WTC11 (cell line): ENCODE results near the gene MPV17L2. TPM values are rescaled to one million over a fixed set of nuclear protein-coding genes. Genes with fewer than 3 reads are reported as not detected.

Experiments
- ATAC-seq: fragments of 200-7000 bp; cut with Tn5 transposase; 2 replicates; pipeline ENCODE4 v1.10.0; 2021; ENCODE audit warnings: mild to moderate bottlenecking, moderate library complexity
- CTCF ChIA-PET: fragments of 300-600 bp; sonication (Branson Sonifier 250); formaldehyde crosslinking; loops from one replicate; lab custom pipeline; 2021; ENCODE audit warnings: antibody characterized with exemption; lab: Charles Lee
- POLR2A ChIA-PET: fragments of 350-600 bp; sonication (Branson Sonifier 250); formaldehyde crosslinking; loops from one replicate; lab custom pipeline; 2021; ENCODE audit warnings: antibody characterized with exemption; lab: Charles Lee
- DNase-seq: peaks from one replicate; pipeline ENCODE4 v3.0.0; 2021; ENCODE audit warnings: low spot score
- H3K27ac Mint-ChIP-seq: 2 replicates; pipeline ENCODE4 v1.8.0; 2021; ENCODE audit warnings: mixed read lengths
- H3K27me3 Mint-ChIP-seq: 2 replicates; pipeline ENCODE4 v1.8.0; 2021; ENCODE audit warnings: low read depth, mild to moderate bottlenecking, moderate library complexity, mixed read lengths
- H3K36me3 Mint-ChIP-seq: 2 replicates; pipeline ENCODE4 v1.8.0; 2021; ENCODE audit warnings: mixed read lengths
- H3K4me1 Mint-ChIP-seq: 2 replicates; pipeline ENCODE4 v1.8.0; 2022; ENCODE audit warnings: mixed read lengths
- H3K4me3 Mint-ChIP-seq: 2 replicates; pipeline ENCODE4 v1.8.0; 2021; ENCODE audit warnings: mild to moderate bottlenecking, moderate library complexity, mixed read lengths
- H3K9me3 Mint-ChIP-seq: 2 replicates; pipeline ENCODE4 v1.8.0; 2021; ENCODE audit warnings: mixed read lengths
- CBFB ChIP-seq: sonication (generic); formaldehyde crosslinking; IDR thresholded peaks from 2 replicates; pipeline ENCODE4 v1.8.1; 2022; ENCODE audit warnings: mild to moderate bottlenecking, low read depth, missing genetic modification reagents
- CTCF ChIP-seq: fragments of 200-600 bp; IDR thresholded peaks from 2 replicates; pipeline ENCODE4 v1.8.0; 2022; ENCODE audit warnings: antibody characterized with exemption
- E2F5 ChIP-seq: sonication (generic); formaldehyde crosslinking; IDR thresholded peaks from 2 replicates; pipeline ENCODE4 v1.8.1; 2022; ENCODE audit warnings: mild to moderate bottlenecking, moderate library complexity, missing genetic modification reagents
- ERG ChIP-seq: fragments of 250-450 bp; sonication (Bioruptor Pico); IDR thresholded peaks from 2 replicates; pipeline ENCODE4 v1.8.0; 2021; ENCODE audit warnings: mild to moderate bottlenecking
- ETV6 ChIP-seq: sonication (generic); formaldehyde crosslinking; IDR thresholded peaks from 2 replicates; pipeline ENCODE4 v1.8.1; 2022; ENCODE audit warnings: mild to moderate bottlenecking, missing genetic modification reagents
- GABPB1 ChIP-seq: sonication (generic); formaldehyde crosslinking; IDR thresholded peaks from 2 replicates; pipeline ENCODE4 v1.8.1; 2023; ENCODE audit warnings: mild to moderate bottlenecking, missing genetic modification reagents
- GRHL2 ChIP-seq: fragments of 250-450 bp; sonication (Bioruptor Pico); IDR thresholded peaks from 2 replicates; pipeline ENCODE4 v1.8.0; 2022; ENCODE audit warnings: mild to moderate bottlenecking, moderate library complexity; ENCODE audit not compliant: insufficient replicate concordance, severe bottlenecking
- GTF2I ChIP-seq: fragments of 250-450 bp; sonication (Bioruptor Pico); conservative IDR thresholded peaks from 2 replicates; pipeline ENCODE4 v1.4.0; 2021; ENCODE audit warnings: mild to moderate bottlenecking
- IRF2 ChIP-seq: sonication (generic); formaldehyde crosslinking; IDR thresholded peaks from 2 replicates; pipeline ENCODE4 v1.8.0; 2022; ENCODE audit warnings: low read depth, missing genetic modification reagents, borderline replicate concordance
- JAZF1 ChIP-seq: fragments of 250-450 bp; sonication (Bioruptor Pico); IDR thresholded peaks from 2 replicates; pipeline ENCODE4 v1.9.0; 2021; ENCODE audit warnings: moderate library complexity, mild to moderate bottlenecking, inconsistent platforms
- KAT7 ChIP-seq: sonication (generic); formaldehyde crosslinking; IDR thresholded peaks from 2 replicates; pipeline ENCODE4 v1.8.1; 2023; ENCODE audit warnings: missing genetic modification reagents, mild to moderate bottlenecking, borderline replicate concordance
- NFATC4 ChIP-seq: fragments of 250-450 bp; sonication (Bioruptor Pico); IDR thresholded peaks from 2 replicates; pipeline ENCODE4 v1.9.0; 2021; ENCODE audit warnings: mild to moderate bottlenecking
- NR3C1 ChIP-seq: sonication (generic); formaldehyde crosslinking; conservative IDR thresholded peaks from 2 replicates; pipeline ENCODE4 v1.8.1; 2023; ENCODE audit warnings: low read depth, mild to moderate bottlenecking, missing genetic modification reagents
- PREB ChIP-seq: sonication (generic); formaldehyde crosslinking; IDR thresholded peaks from 2 replicates; pipeline ENCODE4 v1.8.1; 2022; ENCODE audit warnings: mild to moderate bottlenecking, missing genetic modification reagents, moderate library complexity, borderline replicate concordance
- PRRX2 ChIP-seq: fragments of 250-450 bp; sonication (Bioruptor Pico); IDR thresholded peaks from 2 replicates; pipeline ENCODE4 v1.8.0; 2021; ENCODE audit warnings: mild to moderate bottlenecking
- SMAD4 ChIP-seq: sonication (generic); formaldehyde crosslinking; IDR thresholded peaks from 2 replicates; pipeline ENCODE4 v1.8.0; 2022; ENCODE audit warnings: mild to moderate bottlenecking, missing genetic modification reagents
- SOX15 ChIP-seq: fragments of 250-450 bp; sonication (Bioruptor Pico); IDR thresholded peaks from 2 replicates; pipeline ENCODE4 v1.9.0; 2021; ENCODE audit warnings: mild to moderate bottlenecking
- TEAD4 ChIP-seq: sonication (generic); formaldehyde crosslinking; IDR thresholded peaks from 2 replicates; pipeline ENCODE4 v1.8.0; 2022; ENCODE audit warnings: mild to moderate bottlenecking, missing genetic modification reagents
- TP53 ChIP-seq: sonication (generic); formaldehyde crosslinking; IDR thresholded peaks from 2 replicates; pipeline ENCODE4 v1.8.1; 2023; ENCODE audit warnings: mild to moderate bottlenecking, missing genetic modification reagents
- USF1 ChIP-seq: sonication (generic); formaldehyde crosslinking; IDR thresholded peaks from 2 replicates; pipeline ENCODE4 v1.8.0; 2022; ENCODE audit warnings: mild to moderate bottlenecking, missing genetic modification reagents
- USF2 ChIP-seq: sonication (generic); formaldehyde crosslinking; IDR thresholded peaks from 2 replicates; pipeline ENCODE4 v1.8.1; 2023; ENCODE audit warnings: mild to moderate bottlenecking, missing genetic modification reagents, moderate library complexity
- ZMAT4 ChIP-seq: fragments of 250-450 bp; sonication (Bioruptor Pico); IDR thresholded peaks from 2 replicates; pipeline ENCODE4 v1.9.0; 2021; ENCODE audit warnings: mild to moderate bottlenecking
- ZNF219 ChIP-seq: sonication (generic); formaldehyde crosslinking; IDR thresholded peaks from 2 replicates; pipeline ENCODE4 v1.8.0; 2023; ENCODE audit warnings: missing genetic modification reagents, mild to moderate bottlenecking, borderline replicate concordance
- ZNF396 ChIP-seq: fragments of 250-450 bp; sonication (Bioruptor Pico); IDR thresholded peaks from 2 replicates; pipeline ENCODE4 v1.8.0; 2021; ENCODE audit warnings: mild to moderate bottlenecking, moderate library complexity, borderline replicate concordance
- ZNF423 ChIP-seq: fragments of 250-450 bp; sonication (Bioruptor Pico); IDR thresholded peaks from 2 replicates; pipeline ENCODE4 v2.1.2; 2022; ENCODE audit warnings: mild to moderate bottlenecking, moderate library complexity
- ZNF671 ChIP-seq: fragments of 250-450 bp; sonication (Bioruptor Pico); IDR thresholded peaks from 2 replicates; pipeline ENCODE4 v1.8.0; 2021; ENCODE audit warnings: mild to moderate bottlenecking
- total RNA-seq: library from RNA; stranded (reverse); gene quantifications from 3 replicates; pipeline ENCODE4 v1.2.3, GENCODE V29; 2021

The MPV17L2 gene
- total RNA-seq, 1 experiment from 2014 or later = 29.8 TPM

- ATAC-seq = no peak
- ChIA-PET CTCF (interaction anchor here (1.0 kb wide), 1 partner anchor 16 kb away, joined by 3 read pairs; no protein-coding TSS in a partner anchor), POLR2A (no interaction called here)
- DNase-seq = no peak
- Mint-ChIP-seq H3K27ac (no peak overlapping the region; the same call in 1 of the 2 replicates), H3K36me3 (no peaks in the 10 kb centered on the region), H3K27me3 (peaks cover 8% of the 10 kb centered on the region), H3K4me1 (peaks cover 13% of the 10 kb centered on the region), H3K4me3 (no peak overlapping the region), H3K9me3 (no peaks in the 10 kb centered on the region)
- TF ChIP-seq GTF2I (CRISPR knock-in tag) = no peak
- TF ChIP-seq TP53 = no peak
- TF ChIP-seq ETV6 (CRISPR knock-in tag) = no peak
- no peak for TF ChIP-seq USF2 (CRISPR knock-in tag)
- no peak for TF ChIP-seq ZNF396 (CRISPR knock-in tag)
- no peak for TF ChIP-seq CTCF
- no peak for TF ChIP-seq ZMAT4 (CRISPR knock-in tag)
- no peak for TF ChIP-seq TEAD4 (CRISPR knock-in tag)
- TF ChIP-seq SMAD4 (CRISPR knock-in tag) = no peak
- no peak for TF ChIP-seq ZNF423 (CRISPR knock-in tag)
- no peak for TF ChIP-seq E2F5 (CRISPR knock-in tag)
- TF ChIP-seq CBFB (CRISPR knock-in tag) = no peak
- TF ChIP-seq ZNF219 (CRISPR knock-in tag) = no peak
- TF ChIP-seq NFATC4 = no peak
- no peak for TF ChIP-seq GRHL2 (CRISPR knock-in tag)
- no peak for TF ChIP-seq ZNF671 (CRISPR knock-in tag)
Measured at GRCh38 chr19:18216789-18217188, 23.8 kb downstream of the MPV17L2 start.

- POLR2A ChIA-PET = no interaction called here
- Mint-ChIP-seq H3K27me3 (peaks cover 11% of the 10 kb centered on the region), H3K36me3 (no peaks in the 10 kb centered on the region), H3K27ac (no peak overlapping the region), H3K4me3 (no peak overlapping the region), H3K4me1 (peaks cover 16% of the 10 kb centered on the region), H3K9me3 (no peaks in the 10 kb centered on the region)
- DNase-seq (no peak), ATAC-seq (no peak)
- CTCF ChIA-PET = interaction anchor here (1.0 to 2.1 kb wide), 3 partner anchors 10 to 37 kb away, joined by 4 to 7 read pairs (median 6); a partner anchor contains a TSS
- no peak for TF ChIP-seq CBFB (CRISPR knock-in tag)
- TF ChIP-seq GTF2I (CRISPR knock-in tag) = no peak
- no peak for TF ChIP-seq NR3C1 (CRISPR knock-in tag)
- TF ChIP-seq PRRX2 = no peak
- TF ChIP-seq GABPB1 (CRISPR knock-in tag) = no peak
- no peak for TF ChIP-seq KAT7 (CRISPR knock-in tag)
- no peak for TF ChIP-seq ERG (CRISPR knock-in tag)
- TF ChIP-seq USF1 (CRISPR knock-in tag) = no peak
- no peak for TF ChIP-seq ZNF219 (CRISPR knock-in tag)
- no peak for TF ChIP-seq JAZF1 (CRISPR knock-in tag)
- TF ChIP-seq PREB (CRISPR knock-in tag) = no peak
- no peak for TF ChIP-seq SOX15
- TF ChIP-seq IRF2 (CRISPR knock-in tag) = no peak
Measured at GRCh38 chr19:18218159-18218558, 25.1 kb downstream of the MPV17L2 start.
